ENCODE results near the gene PTCH2. TPM values are rescaled to one million over a fixed set of nuclear protein-coding genes. Genes with fewer than 3 reads are reported as not detected.

The PTCH2 gene
- total RNA-seq, 1 donor from 2014 or later: not detected

- Histone ChIP-seq H3K9me3 (ENCODE audit: low read depth) (no peaks in the 10 kb centered on the region), H3K4me2 (no peak overlapping the region), H3K4me3 (no peak overlapping the region), H4K20me1 (ENCODE audit: low read depth) (no peaks in the 10 kb centered on the region), H3F3A (ENCODE audit: low read depth) (peaks cover 26% of the 10 kb centered on the region), H3K4me1 (peaks cover 8% of the 10 kb centered on the region), H3K9ac (no peak overlapping the region), H2AFZ (replicated peaks) (no peak overlapping the region), H3K27me3 (no peaks in the 10 kb centered on the region), H3K27ac (no peak overlapping the region), H3K36me3 (no peaks in the 10 kb centered on the region), H3K79me2 (ENCODE audit: low read depth) (no peaks in the 10 kb centered on the region)
- no peak for DNase-seq (ENCODE audit: low spot score)
- TF ChIP-seq, protein P1, sequence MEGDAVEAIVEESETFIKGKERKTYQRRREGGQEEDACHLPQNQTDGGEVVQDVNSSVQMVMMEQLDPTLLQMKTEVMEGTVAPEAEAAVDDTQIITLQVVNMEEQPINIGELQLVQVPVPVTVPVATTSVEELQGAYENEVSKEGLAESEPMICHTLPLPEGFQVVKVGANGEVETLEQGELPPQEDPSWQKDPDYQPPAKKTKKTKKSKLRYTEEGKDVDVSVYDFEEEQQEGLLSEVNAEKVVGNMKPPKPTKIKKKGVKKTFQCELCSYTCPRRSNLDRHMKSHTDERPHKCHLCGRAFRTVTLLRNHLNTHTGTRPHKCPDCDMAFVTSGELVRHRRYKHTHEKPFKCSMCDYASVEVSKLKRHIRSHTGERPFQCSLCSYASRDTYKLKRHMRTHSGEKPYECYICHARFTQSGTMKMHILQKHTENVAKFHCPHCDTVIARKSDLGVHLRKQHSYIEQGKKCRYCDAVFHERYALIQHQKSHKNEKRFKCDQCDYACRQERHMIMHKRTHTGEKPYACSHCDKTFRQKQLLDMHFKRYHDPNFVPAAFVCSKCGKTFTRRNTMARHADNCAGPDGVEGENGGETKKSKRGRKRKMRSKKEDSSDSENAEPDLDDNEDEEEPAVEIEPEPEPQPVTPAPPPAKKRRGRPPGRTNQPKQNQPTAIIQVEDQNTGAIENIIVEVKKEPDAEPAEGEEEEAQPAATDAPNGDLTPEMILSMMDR (IDR thresholded peaks at IDR 0.05): no peak
- TF ChIP-seq EZH2phosphoT487 (IDR thresholded peaks at IDR 0.05) (no peak), EZH2 (IDR thresholded peaks at IDR 0.05) (no peak)
- no peak overlapping the region for H3K27ac Mint-ChIP-seq
- no peaks in the 10 kb centered on the region for H3K36me3 Mint-ChIP-seq
- no peak overlapping the region for H3K4me3 Mint-ChIP-seq
- H3K27me3 Mint-ChIP-seq (ENCODE audit: insufficient read depth, low read depth): peaks cover 12% of the 10 kb centered on the region
- peaks cover 22% of the 10 kb centered on the region for H3K4me1 Mint-ChIP-seq
- H3K9me3 Mint-ChIP-seq: peaks cover 6% of the 10 kb centered on the region
Observed at GRCh38 chr1:44822981-44823451, 20.0 kb downstream of the PTCH2 start.

GRCh38 chr1:44822131-44822701, 20.8 kb downstream of the PTCH2 start:
- H3K9me3 Mint-ChIP-seq: peaks cover 11% of the 10 kb centered on the region
- H3K79me2 ChIP-seq (ENCODE audit: low read depth): no peaks in the 10 kb centered on the region
- H2AFZ ChIP-seq (replicated peaks): no peak overlapping the region
- no peak overlapping the region for H3K4me3 ChIP-seq
- H3K27me3 ChIP-seq: no peaks in the 10 kb centered on the region
- no peaks in the 10 kb centered on the region for H3K36me3 ChIP-seq
- H3K4me3 Mint-ChIP-seq: no peak overlapping the region
- no peak for DNase-seq (ENCODE audit: low spot score)
- no peak overlapping the region for H3K27ac Mint-ChIP-seq
- peaks cover 2% of the 10 kb centered on the region for H3K36me3 Mint-ChIP-seq
- H3K27ac ChIP-seq: no peak overlapping the region
- peaks cover 27% of the 10 kb centered on the region for H3K4me1 Mint-ChIP-seq
- H3K4me2 ChIP-seq: no peak overlapping the region
- H4K20me1 ChIP-seq (ENCODE audit: low read depth): no peaks in the 10 kb centered on the region
- TF ChIP-seq EZH2 (IDR thresholded peaks at IDR 0.05): no peak
- peaks cover 12% of the 10 kb centered on the region for H3K27me3 Mint-ChIP-seq (ENCODE audit: insufficient read depth, low read depth)
- H3K9me3 ChIP-seq (ENCODE audit: low read depth): no peaks in the 10 kb centered on the region
- no peak overlapping the region for H3K9ac ChIP-seq
- peaks cover 8% of the 10 kb centered on the region for H3K4me1 ChIP-seq
- H3F3A ChIP-seq (ENCODE audit: low read depth): peaks cover 26% of the 10 kb centered on the region

DNA sequence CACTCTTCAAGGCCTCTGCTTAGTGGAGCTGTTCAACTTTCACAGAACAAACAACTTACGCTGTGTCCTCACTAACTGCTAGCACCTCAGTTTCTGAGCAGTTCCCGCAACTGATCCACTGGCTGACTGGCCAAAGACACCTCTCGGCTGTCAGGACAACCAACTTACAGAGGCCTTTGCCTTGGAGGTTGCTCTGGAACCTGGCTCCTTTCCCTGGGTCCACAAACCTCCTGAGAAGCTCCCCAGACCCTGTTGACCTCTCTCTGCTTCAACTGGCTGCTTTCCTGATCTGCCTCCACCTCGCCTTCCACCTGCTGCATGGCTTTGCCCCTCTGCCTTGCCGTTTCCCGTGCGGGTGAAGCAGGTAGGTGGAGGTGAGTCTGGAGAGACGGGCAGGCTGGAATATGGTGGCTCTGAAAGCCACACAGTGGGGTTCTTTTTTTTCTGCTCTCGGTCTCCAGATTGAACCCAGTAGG, 21.8 kb downstream of the PTCH2 start:
- peaks cover 8% of the 10 kb centered on the region for H3K4me1 ChIP-seq
- H3K4me2 ChIP-seq: no peak overlapping the region
- no peak overlapping the region for H3K4me3 ChIP-seq
- no peaks in the 10 kb centered on the region for H3K79me2 ChIP-seq (ENCODE audit: low read depth)
- H3K9me3 Mint-ChIP-seq: peaks cover 11% of the 10 kb centered on the region
- no peaks in the 10 kb centered on the region for H4K20me1 ChIP-seq (ENCODE audit: low read depth)
- peak overlapping the region; percentile 52 for H3K4me3 Mint-ChIP-seq
- H3K27ac Mint-ChIP-seq: peak overlapping the region; percentile 80
- peaks cover 2% of the 10 kb centered on the region for H3K36me3 Mint-ChIP-seq
- peaks cover 27% of the 10 kb centered on the region for H3K4me1 Mint-ChIP-seq
- no peak for TF ChIP-seq EZH2 (IDR thresholded peaks at IDR 0.05)
- TF ChIP-seq, protein P1 (IDR thresholded peaks at IDR 0.05): no peak
- no peaks in the 10 kb centered on the region for H3K9me3 ChIP-seq (ENCODE audit: low read depth)
- H2AFZ ChIP-seq (replicated peaks): no peak overlapping the region
- no peaks in the 10 kb centered on the region for H3K27me3 ChIP-seq
- H3F3A ChIP-seq (ENCODE audit: low read depth): peaks cover 26% of the 10 kb centered on the region
- peaks cover 12% of the 10 kb centered on the region for H3K27me3 Mint-ChIP-seq (ENCODE audit: insufficient read depth, low read depth)
- H3K9ac ChIP-seq: no peak overlapping the region
- no peak overlapping the region for H3K27ac ChIP-seq
- H3K36me3 ChIP-seq: no peaks in the 10 kb centered on the region
- no peak for DNase-seq (ENCODE audit: low spot score)

All from neural progenitor cell (in vitro differentiated cells).